Adrenal gland (tissue), 5 donors: ENCODE measurements around the gene PRPF6.

Experiments used
- CTCF ChIP-seq, 6 experiments: fragments of 450-650 bp in 4 of 6; fragments of 200-600 bp in 2 of 6; sonication (generic) in 1 of 6; IDR thresholded peaks; 1 replicate in 5 of 6; 2 replicates in 1 of 6; pipeline versions ENCODE4 v1.5.1 to v1.8.0; 2016 to 2021; ENCODE audit warnings: antibody characterized with exemption in 6 of 6, mild to moderate bottlenecking in 2 of 6, moderate library complexity in 1 of 6
- POLR2A ChIP-seq, 2 donors: fragments of 450-650 bp; IDR thresholded peaks; one replicate each; pipeline ENCODE4 v1.6.1; 2017; ENCODE audit warnings: antibody characterized with exemption in 2 of 2, mild to moderate bottlenecking in 2 of 2, moderate library complexity in 1 of 2
- donor health status: DM: no; HTN: no; CAD: no.

GRCh38 chr20:64048402-64049044, 67.6 kb downstream of the PRPF6 start:
- TF ChIP-seq POLR2A (IDR thresholded peaks at IDR 0.05) (no peak), CTCF (IDR thresholded peaks at IDR 0.05) (no peak)
